Esophagus mucosa (tissue), 1 donor: ENCODE measurements around the gene SNTG2. TPM values are rescaled to one million over a fixed set of nuclear protein-coding genes. Genes with fewer than 3 reads are reported as not detected.

Source experiments
- ATAC-seq: fragments of 200-7000 bp; cut with Tn5 transposase; one replicate; pipeline ENCODE4 v1.9.1; 2020
- total RNA-seq: library from RNA; stranded (reverse); gene quantifications from one replicate; pipeline ENCODE4 v1.2.4, GENCODE V29; 2023
- donor health status: DM: yes; HTN: yes; CAD: no.

SNTG2 gene
- total RNA-seq, 1 donor from 2014 or later = 0.60 TPM

DNA sequence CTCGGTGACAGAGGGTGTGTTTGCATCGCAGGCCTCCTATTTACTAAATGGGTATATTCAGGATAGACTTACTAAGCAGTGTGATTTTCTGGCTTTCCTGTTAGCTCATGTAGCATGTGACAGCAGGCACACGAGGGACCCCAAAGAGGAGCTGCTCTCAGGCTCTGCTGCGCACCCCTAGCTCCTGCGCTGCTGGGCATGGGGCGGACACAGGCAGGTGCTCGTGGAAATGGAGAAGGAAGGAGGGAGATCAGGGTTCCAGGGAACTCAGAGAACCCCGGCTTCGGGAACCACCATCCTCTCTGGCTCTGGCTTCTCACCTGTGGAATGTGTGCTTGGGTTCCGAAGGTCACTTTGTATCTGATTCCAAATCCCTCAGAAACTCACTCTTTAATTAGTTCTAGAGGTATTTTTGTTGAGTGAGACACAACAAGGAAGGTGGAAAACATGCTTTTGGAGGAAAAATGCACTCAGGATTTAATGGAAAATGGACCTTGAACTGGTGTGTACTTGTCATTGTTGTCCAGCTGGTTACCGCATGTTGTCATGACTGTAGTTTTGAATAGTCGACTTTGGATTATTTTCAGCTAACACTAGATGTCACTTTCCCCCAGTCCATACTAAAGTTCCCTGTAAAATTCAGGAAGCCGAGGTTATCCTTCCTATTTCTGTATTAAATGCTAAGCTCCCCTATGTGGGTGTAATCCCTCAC is 3.5 kb downstream of the SNTG2 start:
- ATAC-seq = no peak

DNA sequence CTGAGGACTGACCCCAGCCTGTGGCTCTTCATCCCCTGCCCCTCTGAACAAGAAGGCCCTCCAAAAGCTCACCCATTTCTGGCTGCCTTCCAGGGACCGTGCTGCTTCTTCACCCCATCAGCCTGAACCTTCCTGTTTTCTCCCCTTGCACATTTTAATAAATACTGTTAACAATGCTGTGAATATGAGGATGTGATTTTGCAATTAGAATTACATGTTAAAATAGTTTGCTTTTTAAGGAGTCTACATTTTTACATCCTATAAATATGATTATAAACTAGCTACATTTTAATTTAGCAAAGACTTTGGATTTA is 4.0 kb downstream of the SNTG2 start:
- no peak for ATAC-seq

DNA sequence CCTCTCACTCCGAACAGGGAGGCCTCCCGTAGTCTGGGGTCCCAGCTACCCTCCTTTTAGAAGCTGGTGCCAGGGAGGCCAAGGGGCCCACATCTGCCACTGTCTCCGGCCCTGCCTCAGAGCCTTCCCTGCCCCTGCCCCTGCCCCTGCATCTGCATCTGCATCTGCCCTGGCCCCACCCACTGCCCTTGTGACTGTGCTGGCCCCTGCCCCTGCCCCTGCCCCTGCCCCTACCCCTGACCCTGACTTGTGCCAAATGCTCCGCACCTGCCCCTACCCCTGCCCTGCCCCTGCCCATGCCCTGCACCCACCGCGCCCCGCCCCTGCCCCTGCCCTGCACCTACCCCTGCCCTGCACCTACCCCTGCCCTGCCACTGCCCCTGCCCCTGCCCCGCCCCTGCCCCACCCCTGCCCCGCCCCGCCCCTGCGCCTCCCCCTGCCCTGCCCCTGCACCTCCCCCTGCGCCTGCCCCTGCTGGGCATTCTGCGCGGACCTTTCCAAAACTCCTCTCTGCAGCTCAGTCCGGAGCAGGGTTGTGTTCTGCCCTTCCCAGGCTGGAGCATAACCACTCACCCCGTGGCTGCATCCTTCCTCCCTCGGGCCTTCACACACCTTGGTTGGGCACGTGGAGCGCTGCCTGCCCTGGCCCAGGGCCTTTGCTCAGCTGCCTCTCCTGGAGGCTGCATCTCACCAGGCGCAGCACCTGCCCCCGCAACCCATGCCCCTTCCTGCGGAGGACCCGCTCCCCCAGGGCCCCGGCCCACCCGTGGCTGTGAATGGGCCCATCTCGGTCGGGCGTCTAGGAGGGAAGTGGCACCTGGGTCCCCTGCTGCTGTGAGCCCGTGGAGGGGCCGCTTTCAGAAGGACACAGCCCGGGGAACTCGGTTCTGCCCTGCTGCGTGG is 5.4 kb downstream of the SNTG2 start:
- peak; percentile 29 for ATAC-seq

DNA sequence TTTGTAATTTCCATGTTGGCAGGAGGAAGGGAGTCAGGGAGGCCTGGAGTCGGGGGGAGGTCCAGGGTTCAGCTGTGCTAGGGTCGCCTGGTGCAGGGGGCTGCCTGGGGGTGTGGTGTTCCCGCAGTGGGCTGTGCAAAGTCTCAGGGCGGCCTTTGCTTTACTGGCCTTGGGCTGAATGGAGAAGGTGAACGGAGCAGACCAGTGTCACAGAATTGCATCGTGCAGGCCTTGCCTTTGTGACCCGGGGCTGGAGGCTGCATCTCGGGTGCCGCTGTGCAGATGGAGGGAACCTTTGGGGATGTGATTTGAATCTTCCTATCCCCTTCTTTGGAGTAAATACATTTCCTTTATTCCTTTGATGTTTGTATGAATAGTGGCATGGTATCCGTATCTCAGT is 8.8 kb downstream of the SNTG2 start:
- ATAC-seq = no peak

DNA sequence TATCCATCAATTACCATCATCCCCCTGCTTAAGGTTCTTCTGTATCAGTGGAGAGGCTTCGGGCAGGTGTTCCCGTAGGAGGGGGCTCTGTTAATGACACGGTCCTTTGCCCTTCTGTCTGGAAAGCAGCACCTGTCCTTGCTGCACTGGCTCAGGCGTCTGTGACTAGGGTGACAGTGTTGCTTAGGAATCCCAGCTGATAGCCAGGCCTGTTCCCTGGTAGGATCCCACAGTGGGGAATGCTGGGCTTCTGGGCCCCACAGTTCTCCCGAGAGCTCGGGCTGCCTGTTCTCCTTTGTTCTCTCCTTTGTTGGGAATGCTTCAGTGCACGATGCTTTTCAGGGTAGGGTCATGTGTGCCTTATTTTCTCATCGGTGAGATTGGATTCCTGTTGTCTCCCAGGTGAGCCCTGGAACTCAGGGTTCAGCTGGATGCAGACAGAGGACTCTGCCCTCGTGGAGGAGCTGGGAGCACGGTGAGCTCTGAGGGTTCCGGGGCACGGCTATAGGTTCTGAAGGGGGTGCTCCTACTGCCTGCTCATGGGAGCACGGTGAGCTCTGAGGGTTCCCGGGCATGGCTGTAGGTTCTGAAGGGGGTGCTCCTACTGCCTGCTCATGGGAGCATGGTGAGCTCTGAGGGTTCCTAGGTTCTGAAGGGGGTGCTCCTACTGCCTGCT is 9.6 kb downstream of the SNTG2 start:
- ATAC-seq = no peak

DNA sequence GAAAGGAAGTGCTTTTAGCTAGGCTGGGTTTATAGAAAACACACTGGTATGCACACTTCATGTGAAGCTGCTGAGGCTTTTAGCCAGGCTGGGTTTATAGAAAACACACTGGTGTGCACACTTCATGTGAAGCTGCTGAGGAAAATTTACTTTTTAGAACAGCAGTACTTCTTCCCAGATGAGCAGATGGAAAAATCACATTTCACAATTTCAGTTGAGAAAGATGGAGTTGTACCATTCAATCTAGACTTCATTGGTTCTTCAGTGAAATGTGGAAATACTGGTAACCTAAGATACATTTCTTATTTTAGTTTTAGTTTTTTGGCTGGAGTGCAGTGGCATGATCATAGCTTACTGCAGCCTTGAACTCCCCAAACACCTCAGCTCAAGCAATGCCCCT is 11.1 kb downstream of the SNTG2 start:
- no peak for ATAC-seq

DNA sequence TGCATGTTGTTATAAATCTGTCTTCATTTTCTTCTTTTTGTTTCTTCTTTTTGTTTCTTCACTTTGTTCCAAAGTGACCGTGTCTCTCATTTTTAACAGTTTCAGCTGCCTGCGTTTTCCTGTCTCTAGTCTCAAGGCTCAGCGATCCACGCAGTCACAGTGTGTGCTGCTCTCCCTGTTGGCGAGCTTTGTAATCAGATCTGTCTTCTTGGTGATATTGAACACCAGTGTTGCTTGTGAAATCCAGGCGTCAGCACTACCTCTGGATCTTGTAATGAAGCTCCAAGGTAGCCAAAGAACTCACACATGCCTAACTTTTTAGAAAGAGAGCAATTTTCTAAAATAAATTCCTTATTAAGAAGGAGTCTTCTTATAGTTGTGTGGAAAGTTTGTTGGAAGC is 13.2 kb downstream of the SNTG2 start:
- ATAC-seq = no peak

DNA sequence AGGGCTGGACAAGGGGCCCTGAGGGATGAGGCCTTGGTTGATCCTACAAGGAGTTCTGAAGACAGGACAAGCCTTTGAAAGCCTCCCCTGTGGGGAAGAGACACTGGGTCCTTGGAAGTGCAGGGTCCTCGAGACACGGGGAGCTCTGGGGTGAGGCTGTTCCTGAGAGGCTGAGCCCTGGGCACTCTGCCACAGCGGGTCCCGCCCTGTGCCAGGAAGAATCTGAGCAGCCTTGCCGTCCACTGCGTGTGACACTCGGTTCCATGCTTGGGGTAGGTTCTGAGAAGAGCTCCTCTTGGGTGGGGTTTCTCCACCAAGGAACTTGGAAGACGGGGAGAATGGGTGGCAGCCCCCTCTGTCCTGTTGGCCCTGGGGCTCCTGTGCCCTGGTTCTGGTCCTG is 13.9 kb downstream of the SNTG2 start:
- no peak for ATAC-seq

DNA sequence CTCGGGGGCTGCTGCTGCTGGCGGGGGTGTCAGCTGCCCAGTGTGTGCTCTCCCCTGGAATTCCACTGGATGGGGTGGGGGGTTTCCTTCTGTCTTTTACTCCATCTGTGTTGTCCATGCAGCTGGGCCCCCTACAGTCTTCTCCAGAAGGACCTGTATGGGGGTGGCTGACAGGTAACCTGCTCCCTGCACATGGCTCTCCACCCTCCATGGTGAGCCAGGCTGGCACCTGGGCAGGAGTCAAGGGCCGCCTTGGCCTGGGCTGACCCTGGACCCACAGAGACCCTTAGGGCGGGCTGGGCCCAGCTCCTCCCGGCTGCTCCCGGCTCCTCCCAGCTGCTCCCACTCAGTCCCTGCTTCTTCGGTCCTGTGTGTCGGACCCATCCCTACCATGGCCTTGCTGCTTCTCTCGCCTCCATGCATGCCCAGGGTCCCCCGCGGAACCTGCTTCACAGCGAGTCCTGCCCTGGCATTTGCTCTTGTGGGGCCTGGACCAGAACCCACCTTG is 15.0 kb downstream of the SNTG2 start:
- ATAC-seq = no peak

DNA sequence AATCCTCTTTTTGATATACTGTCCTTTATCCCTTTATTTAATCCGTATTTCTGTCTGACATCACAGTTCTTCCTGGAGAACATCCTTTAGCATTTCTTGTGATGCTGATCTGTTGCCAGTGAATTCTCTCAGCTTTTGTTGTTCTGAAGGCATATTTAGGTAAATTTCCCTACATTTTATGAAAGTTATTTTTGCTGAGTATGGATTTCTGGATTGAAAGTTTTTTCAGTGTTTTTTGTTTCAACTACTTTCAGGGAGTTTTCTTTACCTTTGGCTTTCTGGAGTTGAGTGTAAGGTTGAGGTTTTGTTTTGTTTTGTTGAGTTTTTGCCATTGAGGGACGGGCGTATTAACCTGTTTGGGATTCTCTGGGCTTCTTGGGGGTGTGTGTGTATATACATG is 22.5 kb downstream of the SNTG2 start:
- no peak for ATAC-seq

DNA sequence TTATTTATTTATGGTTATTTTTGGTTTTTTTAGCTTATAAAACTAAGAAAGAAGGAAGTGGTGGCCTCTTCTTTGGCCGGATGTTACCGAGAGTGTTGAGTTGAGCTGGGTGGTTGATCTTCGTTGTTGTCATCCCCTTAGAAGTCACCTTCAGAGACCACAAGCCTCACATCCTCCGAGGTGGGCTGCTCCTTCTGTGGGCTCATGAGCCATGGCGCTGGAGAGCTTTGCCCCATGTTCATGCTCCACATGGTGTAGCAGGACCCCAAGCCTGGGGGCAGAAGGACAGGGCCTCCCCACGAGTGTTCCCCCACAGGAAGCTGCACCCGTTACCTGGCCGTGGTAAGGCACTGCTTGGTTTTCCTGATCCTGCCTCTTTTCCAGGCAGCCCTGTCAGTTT is 23.4 kb downstream of the SNTG2 start:
- ATAC-seq = no peak

DNA sequence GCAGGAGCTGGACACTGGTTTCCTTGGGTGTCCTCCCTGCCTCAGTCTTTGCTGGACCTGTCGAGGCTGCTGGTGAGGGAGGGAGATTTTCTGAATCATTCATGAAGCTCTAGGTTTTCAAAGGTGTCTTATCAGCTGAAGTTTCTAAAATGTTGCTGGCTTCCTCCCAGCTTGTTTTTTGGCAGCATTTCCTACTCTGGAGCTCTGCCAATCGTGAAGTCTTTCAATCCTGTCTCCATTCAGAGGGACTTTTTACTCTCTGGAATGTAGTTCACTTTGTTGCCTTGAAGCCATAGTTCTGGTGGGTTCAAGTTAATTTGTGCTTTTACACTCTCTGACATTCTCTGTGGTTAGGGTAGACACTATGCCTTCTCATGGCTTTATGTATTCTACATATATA is 23.9 kb downstream of the SNTG2 start:
- no peak for ATAC-seq

DNA sequence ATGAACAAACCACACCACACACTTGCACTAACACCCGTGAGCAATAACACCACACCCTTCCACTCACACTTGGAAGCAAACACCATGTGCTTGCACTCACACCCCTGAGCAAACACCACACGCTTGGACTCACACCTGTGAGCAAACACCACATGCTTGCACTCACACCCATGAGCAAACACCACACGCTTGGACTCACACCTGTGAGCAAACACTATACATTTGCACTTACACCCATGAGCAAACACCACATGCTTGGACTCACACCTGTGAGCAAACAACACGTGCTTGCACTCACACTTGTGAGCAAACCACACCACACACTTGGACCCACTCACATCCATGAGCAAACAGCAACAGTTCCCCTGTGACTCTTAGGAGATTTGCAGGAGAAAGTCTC is 24.4 kb downstream of the SNTG2 start:
- ATAC-seq = no peak

DNA sequence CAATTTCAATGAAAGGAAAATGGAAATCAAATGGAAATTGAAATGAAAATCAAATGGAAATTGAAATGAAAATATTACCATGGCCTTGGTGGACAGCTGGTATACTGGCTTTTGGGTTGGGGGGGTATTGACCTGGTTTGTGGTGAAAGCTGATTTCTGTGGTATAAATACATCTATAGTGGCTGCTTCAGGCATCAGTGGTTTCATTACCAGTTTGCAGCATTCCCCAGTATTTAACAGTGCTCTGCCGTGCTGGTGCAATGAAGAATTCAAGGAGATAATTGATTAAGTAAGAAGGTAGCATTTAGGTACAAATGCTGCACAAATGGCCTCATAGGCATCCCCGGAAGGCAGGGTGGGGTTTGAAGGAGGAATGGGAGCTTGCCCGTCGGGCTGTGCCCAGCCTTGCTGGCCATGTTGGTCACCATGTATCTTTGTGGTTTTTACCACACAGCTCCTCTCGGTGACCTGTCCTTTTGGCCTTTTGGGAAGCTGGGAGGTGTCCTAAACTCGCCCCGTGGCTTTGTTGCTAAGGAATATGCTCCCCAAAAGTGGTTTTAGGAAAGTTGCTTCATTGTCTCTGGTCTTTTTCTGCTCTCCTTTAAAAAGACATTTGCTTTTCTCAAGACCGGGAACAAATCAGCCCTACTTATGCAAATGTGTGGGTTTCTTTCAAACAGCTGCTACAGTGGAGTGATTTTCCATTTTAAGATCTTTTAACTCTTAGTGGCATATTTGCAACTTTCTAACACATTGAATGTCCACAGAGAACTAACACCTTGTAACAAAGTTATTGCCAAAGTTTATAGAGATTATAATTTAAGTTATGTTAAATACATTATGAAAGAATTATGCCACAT is 28.6 kb downstream of the SNTG2 start:
- ATAC-seq = no peak

DNA sequence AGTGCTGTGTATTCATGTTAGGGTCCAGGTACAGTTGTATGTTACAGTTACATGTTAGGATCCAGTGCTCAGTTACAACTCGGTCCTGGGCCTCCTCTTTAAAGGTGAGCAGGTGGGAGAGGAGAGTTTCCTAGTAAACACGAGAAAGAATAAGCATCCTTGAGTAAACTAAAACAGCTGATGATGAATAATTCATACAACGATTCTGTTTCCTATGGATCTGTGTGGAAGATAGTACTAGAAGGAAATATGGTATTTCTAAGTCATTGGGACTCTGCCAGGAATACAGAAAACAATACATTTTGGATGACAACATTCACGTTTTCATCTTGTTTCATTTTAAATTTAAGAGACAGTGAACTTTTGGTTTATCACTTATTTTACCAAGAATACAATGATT is 29.5 kb downstream of the SNTG2 start:
- ATAC-seq = no peak

DNA sequence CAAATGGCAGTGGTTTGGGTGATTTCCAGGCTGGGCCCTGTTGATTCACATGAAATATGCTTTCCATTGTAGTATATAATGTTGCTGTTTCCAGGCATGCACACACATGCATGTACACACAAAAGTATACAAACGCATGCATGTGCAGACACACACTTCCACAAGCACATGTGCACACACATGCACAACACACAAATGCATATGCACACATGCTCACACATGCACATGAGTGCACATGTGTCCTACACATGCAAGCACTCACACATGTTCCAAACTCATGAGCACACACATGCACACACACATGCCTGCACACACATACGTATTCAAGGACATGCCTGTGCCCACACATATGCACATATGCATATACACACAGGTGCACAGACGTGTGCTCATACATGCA is 30.6 kb downstream of the SNTG2 start:
- ATAC-seq = no peak

DNA sequence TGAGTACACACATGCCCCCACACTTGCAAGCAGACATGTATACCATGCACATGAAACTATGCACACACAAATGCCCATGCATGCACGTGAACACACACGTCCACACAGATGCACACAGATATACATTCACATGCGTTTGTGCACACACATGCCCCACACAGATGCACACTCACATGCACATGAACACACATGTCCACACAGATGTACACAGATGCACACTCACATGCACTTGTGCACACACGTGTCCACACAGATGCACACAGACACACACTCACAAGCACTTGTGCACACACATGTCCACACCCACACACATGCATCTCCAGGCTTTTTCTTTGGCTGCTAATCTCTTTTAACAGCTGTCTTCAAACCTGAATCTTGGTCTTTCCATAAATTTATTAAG is 31.1 kb downstream of the SNTG2 start:
- ATAC-seq = no peak

DNA sequence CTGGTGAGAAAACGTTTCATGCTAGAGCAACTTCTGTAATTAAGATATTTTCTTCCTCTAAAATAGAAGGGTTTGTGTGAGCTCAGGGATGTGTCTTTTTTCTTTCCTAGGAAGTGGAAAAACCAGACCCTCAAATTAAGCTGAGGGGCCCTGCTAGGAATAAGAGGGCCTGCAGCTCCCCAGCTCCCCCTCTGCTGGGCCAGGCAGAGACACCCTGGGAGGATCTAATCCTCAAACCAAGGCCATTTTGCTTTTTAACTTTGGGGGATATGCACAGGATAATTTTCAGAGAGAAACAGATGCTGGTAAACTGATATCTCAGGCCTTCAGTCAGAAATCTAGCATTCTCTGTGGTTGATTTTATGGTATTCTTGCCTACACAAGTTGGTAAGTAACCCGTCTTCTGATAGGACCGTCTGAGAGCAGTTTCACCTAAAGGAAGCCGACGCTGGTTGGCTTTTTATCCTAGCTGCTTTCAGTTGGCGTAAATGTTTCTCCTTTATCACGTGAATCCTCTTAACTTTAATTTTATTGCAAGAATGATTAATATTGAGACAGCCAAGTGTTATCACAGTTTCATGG is 34.8 kb downstream of the SNTG2 start:
- no peak for ATAC-seq

DNA sequence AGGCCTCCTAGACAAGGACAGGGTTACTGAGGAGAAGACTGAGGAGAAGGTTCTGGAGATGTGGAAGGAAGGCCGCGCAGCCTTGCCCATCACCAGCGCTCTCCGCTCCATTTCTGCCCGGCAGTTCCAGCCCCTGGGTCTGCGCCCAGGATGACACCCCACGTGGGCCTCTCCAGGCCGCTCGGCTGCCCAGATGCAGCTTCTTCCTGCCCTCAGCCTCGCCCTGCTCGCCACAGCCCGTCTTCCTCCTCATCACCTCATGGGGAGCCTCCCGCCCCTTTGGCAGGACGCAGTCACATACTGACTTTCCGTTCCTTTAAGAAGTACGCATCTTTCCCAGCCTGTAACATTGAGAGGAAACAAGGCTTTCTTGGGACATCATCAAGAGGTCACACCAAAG is 37.1 kb downstream of the SNTG2 start:
- no peak for ATAC-seq

DNA sequence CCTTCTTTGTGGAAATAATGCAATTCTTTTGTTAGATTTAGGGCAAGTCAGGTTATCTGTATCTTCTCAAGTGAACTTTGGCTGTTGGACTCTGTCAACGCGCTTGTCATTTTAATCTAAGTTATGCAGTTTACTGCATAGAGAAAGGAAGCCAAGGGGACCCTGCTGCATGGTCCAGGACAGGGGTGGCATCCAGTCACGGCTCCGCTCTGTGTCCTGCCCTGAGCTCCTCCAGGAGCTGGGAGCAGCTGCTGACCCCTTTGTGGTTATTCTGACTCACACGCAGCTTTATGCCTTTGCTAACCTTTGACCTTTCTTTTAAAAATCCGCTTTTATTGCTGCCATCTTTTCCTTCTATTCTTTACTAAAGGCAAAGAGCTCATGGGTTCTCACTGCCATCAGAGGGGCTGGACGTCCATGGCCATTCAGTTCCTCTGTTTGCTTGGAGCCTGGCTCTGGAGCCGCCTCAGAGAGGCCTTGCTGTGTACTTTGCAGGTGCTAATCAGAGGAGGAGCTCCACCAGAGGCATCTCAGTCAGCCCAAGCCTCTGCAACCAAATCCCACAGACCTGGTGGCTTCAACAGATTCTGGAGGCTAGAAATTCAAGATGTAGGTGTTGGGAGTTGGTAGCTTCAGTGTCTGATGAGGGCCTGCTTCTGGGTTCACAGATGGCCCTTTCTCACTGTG is 39.3 kb downstream of the SNTG2 start:
- ATAC-seq = no peak

DNA sequence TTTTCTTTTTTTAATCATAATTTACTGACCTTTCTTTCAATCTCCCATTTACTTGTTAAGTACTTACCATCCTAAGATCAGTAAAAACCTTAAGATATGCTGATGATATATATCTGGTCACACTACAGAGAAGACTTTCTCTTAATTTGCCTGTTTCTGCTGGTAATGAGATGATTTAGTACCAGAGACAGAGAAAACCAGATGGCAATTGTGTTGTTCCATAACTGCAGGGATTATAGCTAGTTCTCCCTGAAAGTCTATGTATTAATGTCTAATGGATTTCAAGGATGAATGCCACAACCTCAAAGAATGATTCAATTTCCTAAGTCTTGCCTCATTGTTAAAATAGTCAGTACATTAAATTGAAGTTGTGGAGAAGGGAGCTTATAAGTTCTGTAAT is 40.3 kb downstream of the SNTG2 start:
- ATAC-seq = no peak

DNA sequence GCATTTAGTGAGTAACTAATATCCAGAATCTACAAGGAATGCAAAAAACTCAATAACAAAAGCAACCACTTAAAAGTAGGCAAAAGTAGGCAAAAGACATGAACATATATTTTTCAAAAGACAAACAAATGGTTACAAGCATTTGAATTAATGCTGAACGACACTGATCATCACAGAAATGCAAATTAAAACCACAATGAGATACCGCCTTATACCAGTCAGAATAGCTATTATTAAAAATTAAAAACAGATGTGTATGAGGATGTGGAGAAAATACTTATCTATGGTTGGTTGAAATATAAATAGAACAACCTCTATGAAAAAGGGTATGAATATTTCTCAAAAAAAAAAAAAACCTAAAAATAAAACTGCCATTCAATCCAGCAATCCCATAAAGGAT is 51.7 kb downstream of the SNTG2 start:
- ATAC-seq = no peak
